Sigmoid colon (tissue), 4 donors: Measurements from ENCODE around the gene MCF2L.

Source experiments
- CTCF ChIP-seq, 4 experiments: fragments of 450-650 bp in 3 of 4; fragments of 200-600 bp in 1 of 4; IDR thresholded peaks; one replicate each; pipeline ENCODE4 v1.5.1; 2016 to 2019; ENCODE audit warnings: antibody characterized with exemption in 4 of 4, mild to moderate bottlenecking in 3 of 4, moderate library complexity in 2 of 4
- EP300 ChIP-seq, 4 donors: sonication (generic); formaldehyde crosslinking; IDR thresholded peaks; one replicate each; pipeline ENCODE4 v1.6.1; 2017; ENCODE audit warnings: antibody characterized with exemption in 4 of 4
- POLR2AphosphoS5 ChIP-seq, 4 donors: sonication (generic); formaldehyde crosslinking; IDR thresholded peaks; one replicate each; pipeline ENCODE4 v1.6.1; 2017; ENCODE audit warnings: antibody characterized with exemption in 4 of 4

- TF ChIP-seq CTCF (IDR thresholded peaks at IDR 0.05): no peak
- no peak for TF ChIP-seq EP300 (IDR thresholded peaks at IDR 0.05)
- TF ChIP-seq POLR2AphosphoS5 (IDR thresholded peaks at IDR 0.05): no peak
Observed at GRCh38 chr13:113144255-113144629, 175.2 kb downstream of the MCF2L start.
